ENCODE results near the gene AIG1. TPM values are rescaled to one million over a fixed set of nuclear protein-coding genes. Genes with fewer than 3 reads are reported as not detected.
"Not testable (repeated sequence)": the region's sequence is repeated elsewhere in the genome, so short reads cannot be mapped to it uniquely, and the experiment has no call there.

The AIG1 gene
- total RNA-seq, 2 experiments from 2014 or later: 7.4 to 8.4 TPM

DNA sequence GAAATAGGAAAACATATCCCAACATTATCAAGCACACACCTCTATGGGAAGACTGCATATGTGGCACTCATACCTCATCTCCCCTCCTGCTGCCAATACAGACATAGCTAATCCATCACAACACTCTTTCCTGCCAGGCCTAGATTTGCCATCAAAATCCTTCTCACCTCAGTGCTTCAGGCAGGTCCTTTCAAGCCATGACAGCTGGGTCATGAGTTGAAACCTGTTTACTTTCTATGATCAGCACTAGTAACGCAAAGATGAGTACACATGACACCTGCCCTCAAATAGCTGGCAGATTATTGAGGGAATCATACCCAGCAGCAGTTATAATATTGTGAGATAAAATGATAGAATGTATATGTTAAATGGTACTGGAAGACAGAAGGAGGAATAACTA lies 183.1 kb downstream of the AIG1 start:
- H3K9me3 ChIP-seq (ENCODE audit: control insufficient read depth in 1 of 2, insufficient read depth in 1 of 2, low read length in 2 of 2): no peaks in the 10 kb centered on the region
- no peaks in the 10 kb centered on the region for H3K4me1 ChIP-seq (ENCODE audit: insufficient read depth, low read length)
- no peak for TF ChIP-seq CTCF (IDR thresholded peaks at IDR 0.05)
- H3K27me3 Mint-ChIP-seq: no peaks in the 10 kb centered on the region
- no peaks in the 10 kb centered on the region for H3K4me1 Mint-ChIP-seq (ENCODE audit: low read depth)
- no peaks in the 10 kb centered on the region for H3K9me3 Mint-ChIP-seq
- no peak overlapping the region for H3K27ac Mint-ChIP-seq
- POLR2A ChIA-PET: no interaction called here
- no peak for ATAC-seq (ENCODE audit: poor library complexity)
- no peaks in the 10 kb centered on the region for H3K27me3 ChIP-seq (ENCODE audit: control insufficient read depth in 1 of 2, insufficient read depth in 2 of 2, low read length in 2 of 2)
- CTCF ChIA-PET: no interaction called here
- H3K36me3 ChIP-seq (ENCODE audit: insufficient read depth, low read length): no peaks in the 10 kb centered on the region
- H3K4me3 Mint-ChIP-seq: no peak overlapping the region
- intact Hi-C loops (cut with DNase I, micrococcal nuclease): no loop called here
- no peak for DNase-seq
- no peak overlapping the region for H3K27ac ChIP-seq (ENCODE audit: low read depth in 1 of 2, low read length in 2 of 2)
- H3K4me3 ChIP-seq (ENCODE audit: low read length): no peak overlapping the region
- no peaks in the 10 kb centered on the region for H3K36me3 Mint-ChIP-seq (ENCODE audit: low read depth)

GRCh38 chr6:143245656-143246055 lies 185.0 kb downstream of the AIG1 start:
- TF ChIP-seq CTCF (IDR thresholded peaks at IDR 0.05): no peak
- DNase-seq: no peak
- H3K4me3 Mint-ChIP-seq: no peak overlapping the region

DNA sequence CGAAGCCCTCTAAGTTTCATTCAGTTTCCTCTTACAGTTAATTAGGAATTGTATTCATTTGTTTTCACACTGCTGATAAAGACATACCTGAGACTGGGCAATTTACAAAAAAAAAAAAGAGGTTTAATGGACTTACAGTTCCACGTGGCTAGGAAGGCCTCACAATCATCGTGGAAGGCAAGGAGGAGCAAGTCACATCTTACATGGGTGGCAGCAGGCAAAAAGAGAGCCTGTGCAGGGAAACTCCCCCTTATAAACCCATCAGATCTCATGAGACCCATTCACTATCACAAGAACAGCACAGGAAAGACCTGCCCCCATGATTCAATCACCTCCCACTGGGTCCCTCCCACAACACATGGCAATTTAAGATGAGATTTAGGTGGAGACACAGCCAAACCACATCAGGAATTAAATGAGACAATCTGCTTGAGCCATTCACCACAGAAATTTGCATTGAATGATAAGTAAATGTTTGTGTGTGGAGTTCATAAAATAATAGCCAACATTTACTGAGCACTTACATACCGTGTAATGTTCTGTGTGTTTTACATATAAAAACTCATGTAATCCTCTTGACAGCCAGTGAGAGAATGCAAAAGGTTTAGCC lies 185.6 kb downstream of the AIG1 start:
- intact Hi-C loops (cut with DNase I, micrococcal nuclease); DNase-seq; H3K9me3 Mint-ChIP-seq; H3K27ac Mint-ChIP-seq; POLR2A ChIA-PET; H3K4me1 ChIP-seq (ENCODE audit: insufficient read depth, low read length); H3K4me1 Mint-ChIP-seq (ENCODE audit: low read depth); H3K4me3 ChIP-seq (ENCODE audit: low read length); H3K9me3 ChIP-seq (ENCODE audit: control insufficient read depth in 1 of 2, insufficient read depth in 1 of 2, low read length in 2 of 2); CTCF ChIA-PET; H3K4me3 Mint-ChIP-seq; H3K27me3 ChIP-seq (ENCODE audit: control insufficient read depth in 1 of 2, insufficient read depth in 2 of 2, low read length in 2 of 2); H3K27ac ChIP-seq (ENCODE audit: low read depth in 1 of 2, low read length in 2 of 2); H3K36me3 Mint-ChIP-seq (ENCODE audit: low read depth); H3K36me3 ChIP-seq (ENCODE audit: insufficient read depth, low read length); H3K27me3 Mint-ChIP-seq; ATAC-seq (ENCODE audit: poor library complexity): not testable (repeated sequence)

More at GRCh38 chr6:143245656-143246055, 185.0 kb downstream of the AIG1 start:
- Mint-ChIP-seq H3K4me1 (ENCODE audit: low read depth) (no peaks in the 10 kb centered on the region), H3K9me3 (no peaks in the 10 kb centered on the region), H3K36me3 (ENCODE audit: low read depth) (peaks cover 5% of the 10 kb centered on the region), H3K27ac (no peak overlapping the region), H3K27me3 (no peaks in the 10 kb centered on the region)
- no peaks in the 10 kb centered on the region for H3K9me3 ChIP-seq (ENCODE audit: control insufficient read depth in 1 of 2, insufficient read depth in 1 of 2, low read length in 2 of 2)
- ATAC-seq (ENCODE audit: poor library complexity): no peak
- ChIA-PET POLR2A (no interaction called here), CTCF (no interaction called here)
- no peaks in the 10 kb centered on the region for H3K4me1 ChIP-seq (ENCODE audit: insufficient read depth, low read length)
- H3K4me3 ChIP-seq (ENCODE audit: low read length): no peak overlapping the region
- H3K36me3 ChIP-seq (ENCODE audit: insufficient read depth, low read length): no peaks in the 10 kb centered on the region
- no peaks in the 10 kb centered on the region for H3K27me3 ChIP-seq (ENCODE audit: control insufficient read depth in 1 of 2, insufficient read depth in 2 of 2, low read length in 2 of 2)
- intact Hi-C loops (cut with DNase I, micrococcal nuclease): no loop called here
- H3K27ac ChIP-seq (ENCODE audit: low read depth in 1 of 2, low read length in 2 of 2): no peak overlapping the region

DNA sequence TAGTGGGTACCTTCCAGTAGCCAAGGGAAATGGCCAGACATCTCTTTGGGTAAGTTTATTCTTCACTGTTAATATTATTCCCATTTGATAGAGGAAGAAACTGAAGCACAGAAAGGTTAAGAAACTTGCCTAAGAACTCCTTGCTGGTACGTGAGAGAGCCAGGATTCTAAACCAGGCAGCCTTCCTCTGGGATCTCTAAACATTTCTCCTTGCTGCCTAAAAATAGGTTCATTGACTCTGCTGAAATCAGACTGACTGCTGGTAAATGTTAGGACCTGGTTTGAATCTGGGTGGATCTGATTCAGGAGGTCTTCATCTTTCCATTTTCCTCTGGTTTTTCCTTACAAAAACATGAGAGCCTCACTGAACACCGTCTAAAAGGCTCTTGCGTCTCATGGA lies 186.9 kb downstream of the AIG1 start:
- Mint-ChIP-seq H3K4me3 (no peak overlapping the region), H3K4me1 (ENCODE audit: low read depth) (no peaks in the 10 kb centered on the region), H3K36me3 (ENCODE audit: low read depth) (peaks cover 6% of the 10 kb centered on the region), H3K9me3 (no peaks in the 10 kb centered on the region), H3K27me3 (no peaks in the 10 kb centered on the region), H3K27ac (no peak overlapping the region)
- intact Hi-C loops (cut with DNase I, micrococcal nuclease): no loop called here
- Histone ChIP-seq H3K9me3 (ENCODE audit: control insufficient read depth in 1 of 2, insufficient read depth in 1 of 2, low read length in 2 of 2) (no peaks in the 10 kb centered on the region), H3K4me1 (ENCODE audit: insufficient read depth, low read length) (no peaks in the 10 kb centered on the region), H3K36me3 (ENCODE audit: insufficient read depth, low read length) (no peaks in the 10 kb centered on the region), H3K4me3 (ENCODE audit: low read length) (no peak overlapping the region), H3K27me3 (ENCODE audit: control insufficient read depth in 1 of 2, insufficient read depth in 2 of 2, low read length in 2 of 2) (no peaks in the 10 kb centered on the region), H3K27ac (ENCODE audit: low read depth in 1 of 2, low read length in 2 of 2) (no peak overlapping the region)
- no peak for DNase-seq
- ChIA-PET POLR2A (interaction anchor here (0.6 kb wide), 1 partner anchor 1651 kb away, joined by 3 read pairs; no protein-coding TSS in a partner anchor), CTCF (no interaction called here)
- no peak for ATAC-seq (ENCODE audit: poor library complexity)
- TF ChIP-seq CTCF (IDR thresholded peaks at IDR 0.05): no peak
